ENCODE data around the gene POR. TPM values are rescaled to one million over a fixed set of nuclear protein-coding genes. Genes with fewer than 3 reads are reported as not detected.

POR gene
- total and polyA plus RNA-seq, 2 experiments from 2014 or later: 106 to 220 TPM

- Histone ChIP-seq H2AFZ (no peak overlapping the region), H3K27ac (no peak overlapping the region), H3K9me3 (ENCODE audit: low read depth) (no peaks in the 10 kb centered on the region), H3K4me2 (no peak overlapping the region), H4K20me1 (ENCODE audit: insufficient read depth, poor library complexity, severe bottlenecking) (no peaks in the 10 kb centered on the region), H3K27me3 (no peaks in the 10 kb centered on the region), H3K4me3 (no peak overlapping the region), H3K36me3 (replicated peaks; ENCODE audit: insufficient read depth, low read depth) (no peaks in the 10 kb centered on the region), H3K79me2 (peaks cover 53% of the 10 kb centered on the region), H3K4me1 (ENCODE audit: insufficient read depth) (peaks cover 10% of the 10 kb centered on the region), H3K9me2 (replicated peaks; ENCODE audit: insufficient read depth) (no peaks in the 10 kb centered on the region)
- TF ChIP-seq EZH2 (IDR thresholded peaks at IDR 0.05; ENCODE audit: borderline replicate concordance) (no peak), EZH2phosphoT487 (IDR thresholded peaks at IDR 0.05; ENCODE audit: low read depth, severe bottlenecking, unreplicated experiment) (no peak), CTCF (IDR thresholded peaks at IDR 0.05; ENCODE audit: poor library complexity) (no peak)
- 91% methylated on average over 15 of the region's 15 CpGs for WGBS (ENCODE audit: low lambda C conversion rate, missing lambda C conversion rate)
- DNase-seq (ENCODE audit: low spot score): no peak
Observed at GRCh38 chr7:75950111-75950681, 35.2 kb downstream of the POR start.

GRCh38 chr7:75951506-75951905 lies 36.6 kb downstream of the POR start:
- 73% methylated on average over 5 of the region's 5 CpGs for WGBS (ENCODE audit: low lambda C conversion rate, missing lambda C conversion rate)
- peaks cover 49% of the 10 kb centered on the region for H3K79me2 ChIP-seq
- peak overlapping the region; percentile 17 for H3K27ac ChIP-seq
- no peaks in the 10 kb centered on the region for H4K20me1 ChIP-seq (ENCODE audit: insufficient read depth, poor library complexity, severe bottlenecking)
- TF ChIP-seq EZH2phosphoT487 (IDR thresholded peaks at IDR 0.05; ENCODE audit: low read depth, severe bottlenecking, unreplicated experiment): no peak
- no peak for TF ChIP-seq CTCF (IDR thresholded peaks at IDR 0.05; ENCODE audit: poor library complexity)
- TF ChIP-seq EZH2 (IDR thresholded peaks at IDR 0.05; ENCODE audit: borderline replicate concordance): no peak
- H3K9me2 ChIP-seq (replicated peaks; ENCODE audit: insufficient read depth): no peaks in the 10 kb centered on the region
- no peak overlapping the region for H2AFZ ChIP-seq
- peaks cover 3% of the 10 kb centered on the region for H3K4me1 ChIP-seq (ENCODE audit: insufficient read depth)
- no peak overlapping the region for H3K4me2 ChIP-seq
- no peaks in the 10 kb centered on the region for H3K36me3 ChIP-seq (replicated peaks; ENCODE audit: insufficient read depth, low read depth)
- H3K27me3 ChIP-seq: no peaks in the 10 kb centered on the region
- no peaks in the 10 kb centered on the region for H3K9me3 ChIP-seq (ENCODE audit: low read depth)
- no peak overlapping the region for H3K4me3 ChIP-seq
- DNase-seq (ENCODE audit: low spot score): peak; percentile 55

- H3K4me2 ChIP-seq: no peak overlapping the region
- no peak overlapping the region for H3K27ac ChIP-seq
- H3K79me2 ChIP-seq: peaks cover 30% of the 10 kb centered on the region
- no peaks in the 10 kb centered on the region for H3K9me3 ChIP-seq (ENCODE audit: low read depth)
- no peak for TF ChIP-seq CTCF (IDR thresholded peaks at IDR 0.05; ENCODE audit: poor library complexity)
- TF ChIP-seq EZH2 (IDR thresholded peaks at IDR 0.05; ENCODE audit: borderline replicate concordance): no peak
- no peak for TF ChIP-seq EZH2phosphoT487 (IDR thresholded peaks at IDR 0.05; ENCODE audit: low read depth, severe bottlenecking, unreplicated experiment)
- 95% methylated on average over 7 of the region's 7 CpGs for WGBS (ENCODE audit: low lambda C conversion rate, missing lambda C conversion rate)
- no peaks in the 10 kb centered on the region for H3K36me3 ChIP-seq (replicated peaks; ENCODE audit: insufficient read depth, low read depth)
- H3K27me3 ChIP-seq: no peaks in the 10 kb centered on the region
- no peak overlapping the region for H3K4me3 ChIP-seq
- no peaks in the 10 kb centered on the region for H4K20me1 ChIP-seq (ENCODE audit: insufficient read depth, poor library complexity, severe bottlenecking)
- no peaks in the 10 kb centered on the region for H3K9me2 ChIP-seq (replicated peaks; ENCODE audit: insufficient read depth)
- H2AFZ ChIP-seq: no peak overlapping the region
- peaks cover 14% of the 10 kb centered on the region for H3K4me1 ChIP-seq (ENCODE audit: insufficient read depth)
- no peak for DNase-seq (ENCODE audit: low spot score)
Observed at GRCh38 chr7:75953431-75953830, 38.5 kb downstream of the POR start.
